ENCODE data around the gene DDX24. TPM values are rescaled to one million over a fixed set of nuclear protein-coding genes. Genes with fewer than 3 reads are reported as not detected.

DDX24 gene
- total RNA-seq, 2 donors from 2014 or later = 48.0 to 95.6 TPM

DNA sequence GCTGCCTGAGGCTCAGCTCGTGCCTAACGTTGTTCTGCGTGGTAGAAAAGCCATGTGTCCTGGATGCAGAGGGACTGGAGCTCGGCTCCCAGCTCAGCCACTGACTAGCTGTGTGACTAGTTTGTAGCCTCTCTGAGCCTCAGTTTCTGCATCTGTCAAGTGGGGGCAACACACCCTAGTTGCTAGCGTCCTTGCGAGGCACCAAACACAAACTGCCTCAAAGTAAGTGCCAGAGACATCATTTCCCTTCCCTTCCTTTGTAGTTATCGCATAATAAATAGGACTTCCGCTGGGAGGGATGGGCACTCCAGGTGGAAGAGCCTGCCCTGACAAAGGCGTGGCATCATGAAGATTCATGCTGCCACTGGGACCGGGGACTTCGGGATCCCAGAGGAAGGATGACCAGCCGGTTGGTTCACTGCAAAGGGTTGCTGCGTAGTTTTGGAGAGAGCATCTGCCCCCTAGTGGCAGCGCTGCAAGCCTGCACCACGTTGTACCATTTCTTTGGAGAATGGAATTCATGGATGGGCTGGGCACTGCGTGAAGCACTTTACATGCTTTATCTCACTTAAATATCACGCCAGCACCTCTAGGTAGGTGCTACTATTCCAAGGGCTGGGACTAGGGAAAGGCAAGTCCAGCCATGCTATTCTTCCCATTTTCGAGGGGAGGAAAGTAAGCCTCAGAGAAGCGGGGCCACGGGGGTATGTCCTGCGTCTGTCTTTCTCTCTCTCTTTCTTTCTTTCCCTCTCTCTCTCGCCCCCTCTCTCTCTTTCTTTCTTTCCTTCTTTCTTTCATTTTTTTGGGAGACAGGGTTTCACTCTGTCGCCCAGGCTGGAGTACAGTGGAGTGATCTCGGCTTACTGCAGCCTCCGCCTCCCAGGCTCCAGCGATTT, 79.3 kb downstream of the DDX24 start:
- peak; percentile 83 for ATAC-seq
- Histone ChIP-seq H3K36me3 (replicated peaks in 1 of 2; ENCODE audit: insufficient read depth in 1 of 2, low read depth in 2 of 2) (no peaks in the 10 kb centered on the region), H3K27ac (no peak overlapping the region), H3K4me1 (no peaks in the 10 kb centered on the region), H3K27me3 (no peaks in the 10 kb centered on the region), H3K9me3 (no peaks in the 10 kb centered on the region), H3K4me3 (no peak overlapping the region)
- 39 to 44% methylated on average over 25 to 26 of the region's 26 CpGs for WGBS, 2 donors
- TF ChIP-seq POLR2A (IDR thresholded peaks at IDR 0.05) = no peak
- TF ChIP-seq, protein P1, sequence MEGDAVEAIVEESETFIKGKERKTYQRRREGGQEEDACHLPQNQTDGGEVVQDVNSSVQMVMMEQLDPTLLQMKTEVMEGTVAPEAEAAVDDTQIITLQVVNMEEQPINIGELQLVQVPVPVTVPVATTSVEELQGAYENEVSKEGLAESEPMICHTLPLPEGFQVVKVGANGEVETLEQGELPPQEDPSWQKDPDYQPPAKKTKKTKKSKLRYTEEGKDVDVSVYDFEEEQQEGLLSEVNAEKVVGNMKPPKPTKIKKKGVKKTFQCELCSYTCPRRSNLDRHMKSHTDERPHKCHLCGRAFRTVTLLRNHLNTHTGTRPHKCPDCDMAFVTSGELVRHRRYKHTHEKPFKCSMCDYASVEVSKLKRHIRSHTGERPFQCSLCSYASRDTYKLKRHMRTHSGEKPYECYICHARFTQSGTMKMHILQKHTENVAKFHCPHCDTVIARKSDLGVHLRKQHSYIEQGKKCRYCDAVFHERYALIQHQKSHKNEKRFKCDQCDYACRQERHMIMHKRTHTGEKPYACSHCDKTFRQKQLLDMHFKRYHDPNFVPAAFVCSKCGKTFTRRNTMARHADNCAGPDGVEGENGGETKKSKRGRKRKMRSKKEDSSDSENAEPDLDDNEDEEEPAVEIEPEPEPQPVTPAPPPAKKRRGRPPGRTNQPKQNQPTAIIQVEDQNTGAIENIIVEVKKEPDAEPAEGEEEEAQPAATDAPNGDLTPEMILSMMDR (IDR thresholded peaks at IDR 0.05) = peak; percentile 89 to 99 (median 92)
- DNase-seq = peak; percentile 58 to 65 (median 64)
- intact Hi-C loops (cut with DNase I) = loop anchor here (5.0 kb wide), 1 partner anchor 64 kb away; no protein-coding TSS in a partner anchor

DNA sequence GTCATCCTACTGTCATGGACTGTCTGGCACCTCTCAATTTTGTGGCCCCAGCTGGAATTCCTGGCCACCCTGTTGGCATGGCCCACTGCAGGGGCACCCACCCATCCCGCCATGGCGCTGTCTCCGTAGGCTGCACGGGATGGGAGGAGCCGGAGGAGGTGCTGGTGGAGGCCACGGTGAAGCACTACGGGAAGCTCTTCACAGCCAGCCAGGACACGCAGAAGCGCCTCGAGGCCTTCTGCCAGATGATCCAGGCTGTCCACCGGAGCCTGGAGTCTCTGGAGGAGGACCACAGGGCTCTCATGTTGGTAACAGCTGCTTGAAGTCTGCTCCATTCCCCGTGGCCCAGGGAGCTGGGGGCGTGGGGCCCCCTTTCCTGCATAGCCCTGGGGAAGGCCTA, 80.0 kb downstream of the DDX24 start:
- 61 to 90% methylated on average over 10 to 13 of the region's 13 CpGs for WGBS, 2 donors
- Histone ChIP-seq H3K4me3 (no peak overlapping the region), H3K9me3 (no peaks in the 10 kb centered on the region), H3K27me3 (no peaks in the 10 kb centered on the region), H3K27ac (no peak overlapping the region), H3K4me1 (no peaks in the 10 kb centered on the region), H3K36me3 (replicated peaks in 1 of 2; ENCODE audit: insufficient read depth in 1 of 2, low read depth in 2 of 2) (no peaks in the 10 kb centered on the region)
- ATAC-seq (no peak), DNase-seq (no peak)
- TF ChIP-seq, protein P1 (IDR thresholded peaks at IDR 0.05) = no peak
- no peak for TF ChIP-seq POLR2A (IDR thresholded peaks at IDR 0.05)
- intact Hi-C loops (cut with DNase I) = loop anchor here (5.0 kb wide), 1 partner anchor 64 kb away; no protein-coding TSS in a partner anchor

DNA sequence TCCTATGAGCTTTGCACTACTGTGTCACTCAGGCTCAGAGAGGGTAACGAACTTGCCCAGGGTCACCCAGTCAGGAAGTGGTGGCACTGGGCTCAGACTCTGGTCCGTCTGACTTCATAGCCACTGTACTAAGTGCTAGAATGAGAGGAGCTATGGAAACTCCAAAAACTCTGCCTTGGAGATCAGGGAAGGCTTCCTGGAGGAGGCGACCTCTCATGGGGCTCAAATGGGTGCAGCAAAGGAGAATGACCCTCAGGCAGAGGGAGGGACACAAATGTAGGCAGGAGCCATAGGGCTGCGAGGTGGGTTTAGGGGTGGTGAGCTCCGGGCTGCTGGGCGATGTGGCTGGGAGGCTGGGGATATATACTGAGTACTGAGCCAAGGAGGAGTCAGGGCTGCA, 80.7 kb downstream of the DDX24 start:
- no peak overlapping the region for H3K4me3 ChIP-seq
- no peak overlapping the region for H3K27ac ChIP-seq
- 84 to 85% methylated on average over 6 of the region's 6 CpGs for WGBS, 2 donors
- H3K36me3 ChIP-seq (replicated peaks in 1 of 2; ENCODE audit: insufficient read depth in 1 of 2, low read depth in 2 of 2) = no peaks in the 10 kb centered on the region
- no peaks in the 10 kb centered on the region for H3K27me3 ChIP-seq
- no peak for ATAC-seq
- no peaks in the 10 kb centered on the region for H3K4me1 ChIP-seq
- H3K9me3 ChIP-seq = no peaks in the 10 kb centered on the region
- TF ChIP-seq POLR2A (IDR thresholded peaks at IDR 0.05) = no peak
- TF ChIP-seq, protein P1 (IDR thresholded peaks at IDR 0.05) = no peak
- no peak for DNase-seq
- intact Hi-C loops (cut with DNase I) = loop anchor here (5.0 kb wide), 1 partner anchor 63 kb away; no protein-coding TSS in a partner anchor

DNA sequence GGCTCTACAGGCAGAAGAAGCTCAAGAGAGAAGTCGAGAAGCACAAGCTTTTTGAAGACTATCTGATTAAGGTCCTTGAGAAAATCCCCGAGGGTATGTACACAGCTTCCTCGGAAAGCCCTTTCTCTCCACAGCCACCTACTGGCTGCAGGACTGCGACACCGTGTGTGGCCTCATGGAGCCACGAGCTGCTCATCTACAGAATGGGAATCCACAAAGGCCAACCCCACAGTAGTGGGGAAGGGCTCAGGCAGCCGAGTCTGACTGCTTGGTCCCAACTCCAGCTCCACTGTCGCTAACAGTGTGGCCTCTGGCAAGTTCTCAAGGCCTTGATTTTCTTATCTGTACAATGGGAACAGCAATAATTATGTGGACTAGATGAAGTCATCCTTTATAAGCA, 81.4 kb downstream of the DDX24 start:
- H3K27ac ChIP-seq = no peak overlapping the region
- no peaks in the 10 kb centered on the region for H3K4me1 ChIP-seq
- no peaks in the 10 kb centered on the region for H3K27me3 ChIP-seq
- 63 to 69% methylated on average over 3 to 8 of the region's 8 CpGs for WGBS, 2 donors
- H3K9me3 ChIP-seq = no peaks in the 10 kb centered on the region
- DNase-seq = no peak
- no peak overlapping the region for H3K4me3 ChIP-seq
- intact Hi-C loops (cut with DNase I) = no loop called here
- ATAC-seq = no peak
- TF ChIP-seq, protein P1 (IDR thresholded peaks at IDR 0.05) = no peak
- TF ChIP-seq POLR2A (IDR thresholded peaks at IDR 0.05) = no peak
- H3K36me3 ChIP-seq (replicated peaks in 1 of 2; ENCODE audit: insufficient read depth in 1 of 2, low read depth in 2 of 2) = no peaks in the 10 kb centered on the region

Data from body of pancreas (tissue), 4 donors.